A204.1 (cell line): Measurements from ENCODE around the gene THOP1.
"Not testable (repeated sequence)": the region's sequence is repeated elsewhere in the genome, so short reads cannot be mapped to it uniquely, and the experiment has no call there.

ENCODE experiments used
- FAIRE-seq: peaks from 2 replicates; lab custom pipeline; 2012; peaks lifted over from hg19 to GRCh38; lab: Jason Lieb, UNC

The THOP1 gene

GRCh38 chr19:2782936-2783780 is 2.1 kb upstream of the THOP1 start, which contains the start of gene SGTA:
Gene SGTA, minus strand, starts transcription at chr19:2783273. Its CDS starts 14,205 bp downstream, at chr19:2769068.
- FAIRE-seq: peak; percentile 97

- no peak for FAIRE-seq
Measured at GRCh38 chr19:2783781-2784145, 1.5 kb upstream of the THOP1 start.

- no peak for FAIRE-seq
Measured at GRCh38 chr19:2787115-2787514, 1.8 kb downstream of the THOP1 start.

- no peak for FAIRE-seq
Measured at GRCh38 chr19:2788237-2788636, 2.9 kb downstream of the THOP1 start.

- no peak for FAIRE-seq
Measured at GRCh38 chr19:2790194-2790556, 4.9 kb downstream of the THOP1 start.

GRCh38 chr19:2790557-2791271 is 5.4 kb downstream of the THOP1 start:
- no peak for FAIRE-seq

- no peak for FAIRE-seq
Measured at GRCh38 chr19:2791440-2791839, 6.1 kb downstream of the THOP1 start.

- FAIRE-seq: no peak
Measured at GRCh38 chr19:2791876-2792275, 6.6 kb downstream of the THOP1 start.

GRCh38 chr19:2792666-2793065 is 7.4 kb downstream of the THOP1 start:
- not testable (repeated sequence) for FAIRE-seq

GRCh38 chr19:2793126-2793525 is 7.8 kb downstream of the THOP1 start:
- FAIRE-seq: no peak

GRCh38 chr19:2793577-2793976 is 8.3 kb downstream of the THOP1 start:
- no peak for FAIRE-seq

- FAIRE-seq: no peak
Measured at GRCh38 chr19:2795827-2796658, 10.7 kb downstream of the THOP1 start.

GRCh38 chr19:2796659-2797266 is 11.5 kb downstream of the THOP1 start:
- no peak for FAIRE-seq

- no peak for FAIRE-seq
Measured at GRCh38 chr19:2797280-2797679, 12.0 kb downstream of the THOP1 start.

- no peak for FAIRE-seq
Measured at GRCh38 chr19:2798158-2798685, 12.9 kb downstream of the THOP1 start.

- FAIRE-seq: no peak
Measured at GRCh38 chr19:2798733-2799132, 13.4 kb downstream of the THOP1 start.

GRCh38 chr19:2799273-2800020 is 14.1 kb downstream of the THOP1 start:
- no peak for FAIRE-seq

GRCh38 chr19:2800506-2800905 is 15.2 kb downstream of the THOP1 start:
- no peak for FAIRE-seq

- no peak for FAIRE-seq
Measured at GRCh38 chr19:2802826-2803225, 17.5 kb downstream of the THOP1 start.

GRCh38 chr19:2803486-2804155 is 18.3 kb downstream of the THOP1 start:
- FAIRE-seq: no peak
